ENCODE data around the gene ZC3H18.

The ZC3H18 gene

GRCh38 chr16:88582912-88583575, 12.8 kb downstream of the ZC3H18 start:
- H3K27ac ChIP-seq: no peak overlapping the region
- no peak for TF ChIP-seq ZFX (IDR thresholded peaks at IDR 0.05; ENCODE audit: borderline replicate concordance)
- no peak for TF ChIP-seq CTCF (IDR thresholded peaks at IDR 0.05)

GRCh38 chr16:88584676-88585075, 14.5 kb downstream of the ZC3H18 start:
- no peak overlapping the region for H3K27ac ChIP-seq
- TF ChIP-seq ZFX (IDR thresholded peaks at IDR 0.05; ENCODE audit: borderline replicate concordance) (no peak), CTCF (IDR thresholded peaks at IDR 0.05) (no peak)

- H3K27ac ChIP-seq: no peak overlapping the region
- TF ChIP-seq ZFX (IDR thresholded peaks at IDR 0.05; ENCODE audit: borderline replicate concordance) (no peak), CTCF (IDR thresholded peaks at IDR 0.05) (no peak)
Observed at GRCh38 chr16:88585269-88585668, 15.1 kb downstream of the ZC3H18 start.

GRCh38 chr16:88585927-88586581, 15.9 kb downstream of the ZC3H18 start:
- TF ChIP-seq CTCF (IDR thresholded peaks at IDR 0.05): no peak
- TF ChIP-seq ZFX (IDR thresholded peaks at IDR 0.05; ENCODE audit: borderline replicate concordance): no peak
- no peak overlapping the region for H3K27ac ChIP-seq

GRCh38 chr16:88588148-88588547, 17.9 kb downstream of the ZC3H18 start:
- no peak overlapping the region for H3K27ac ChIP-seq
- TF ChIP-seq CTCF (IDR thresholded peaks at IDR 0.05) (no peak), ZFX (IDR thresholded peaks at IDR 0.05; ENCODE audit: borderline replicate concordance) (no peak)

GRCh38 chr16:88588754-88589153, 18.6 kb downstream of the ZC3H18 start:
- H3K27ac ChIP-seq: no peak overlapping the region
- TF ChIP-seq CTCF (IDR thresholded peaks at IDR 0.05) (no peak), ZFX (IDR thresholded peaks at IDR 0.05; ENCODE audit: borderline replicate concordance) (no peak)

GRCh38 chr16:88589441-88589840, 19.2 kb downstream of the ZC3H18 start:
- no peak for TF ChIP-seq ZFX (IDR thresholded peaks at IDR 0.05; ENCODE audit: borderline replicate concordance)
- TF ChIP-seq CTCF (IDR thresholded peaks at IDR 0.05): no peak
- no peak overlapping the region for H3K27ac ChIP-seq
